C4-2B (cell line): ENCODE measurements around the gene CDK18.
A peak's percentile ranks its signal among the peaks of the same experiment; 100 is the strongest.
"Not testable (repeated sequence)": the region's sequence is repeated elsewhere in the genome, so short reads cannot be mapped to it uniquely, and the experiment has no call there.

Experiments
- H3K27ac ChIP-seq: fragments of 450-650 bp; 2 replicates; pipeline ENCODE4 v1.5.1; 2017
- CTCF ChIP-seq: fragments of 450-650 bp; conservative IDR thresholded peaks from 2 replicates; pipeline ENCODE4 v1.5.1; 2017; ENCODE audit warnings: mild to moderate bottlenecking
- ZFX ChIP-seq: fragments of 450-650 bp; IDR thresholded peaks from 2 replicates; pipeline ENCODE4 v1.6.1; 2017

CDK18 gene

GRCh38 chr1:205475855-205476254 lies 28.6 kb upstream of the CDK18 start:
- H3K27ac ChIP-seq = no peak overlapping the region

GRCh38 chr1:205476648-205477047 lies 27.8 kb upstream of the CDK18 start:
- no peak for TF ChIP-seq ZFX
- TF ChIP-seq CTCF = no peak
- peak overlapping the region; percentile 73 for H3K27ac ChIP-seq

More at GRCh38 chr1:205475855-205476254, 28.6 kb upstream of the CDK18 start:
- no peak for TF ChIP-seq CTCF
- TF ChIP-seq ZFX = no peak

- TF ChIP-seq CTCF (no peak), ZFX (no peak)
- H3K27ac ChIP-seq = peak overlapping the region; percentile 73
Measured at GRCh38 chr1:205477121-205477758, 27.2 kb upstream of the CDK18 start.

GRCh38 chr1:205477759-205478247 lies 26.7 kb upstream of the CDK18 start:
- peak overlapping the region; percentile 73 for H3K27ac ChIP-seq
- TF ChIP-seq ZFX (no peak), CTCF (no peak; the same call in 1 of the 2 replicates)

- peak overlapping the region; percentile 73 for H3K27ac ChIP-seq
Measured at GRCh38 chr1:205478985-205479384, 25.5 kb upstream of the CDK18 start.

- H3K27ac ChIP-seq = no peak overlapping the region
- no peak for TF ChIP-seq CTCF
- TF ChIP-seq ZFX = no peak
Measured at GRCh38 chr1:205480349-205480985, 24.0 kb upstream of the CDK18 start.

GRCh38 chr1:205481218-205481617 lies 23.3 kb upstream of the CDK18 start:
- H3K27ac ChIP-seq = no peak overlapping the region
- no peak for TF ChIP-seq ZFX

GRCh38 chr1:205481629-205482151 lies 22.8 kb upstream of the CDK18 start:
- H3K27ac ChIP-seq = no peak overlapping the region
- TF ChIP-seq CTCF (no peak), ZFX (no peak)

GRCh38 chr1:205482587-205482986 lies 21.9 kb upstream of the CDK18 start:
- not testable (repeated sequence) for H3K27ac ChIP-seq
